Tibial artery (tissue), 4 donors: ENCODE results near the gene PI4KA.
"Not testable (repeated sequence)": the region's sequence is repeated elsewhere in the genome, so short reads cannot be mapped to it uniquely, and the experiment has no call there.

Experiments
- DNase-seq, 2 donors: peaks; one replicate each; pipeline ENCODE4 v3.0.0-alpha.2; 2019
- H3K27ac ChIP-seq, 2 donors: fragments of 200-600 bp; sonication (generic) in 1 of 2; 1 replicate in 1 of 2; 2 replicates in 1 of 2; pipeline ENCODE4 v1.5.1; 2018 to 2019; ENCODE audit warnings: mild to moderate bottlenecking in 1 of 2
- H3K27me3 ChIP-seq, 2 donors: fragments of 200-600 bp; sonication (generic) in 1 of 2; one replicate each; pipeline versions ENCODE4 v1.5.1 to v1.6.0; 2016 to 2019
- H3K36me3 ChIP-seq, 3 donors: fragments of 200-600 bp; sonication (generic) in 2 of 3; one replicate each; pipeline ENCODE4 v1.5.1; 2016 to 2019; ENCODE audit warnings: mild to moderate bottlenecking in 2 of 3
- H3K4me1 ChIP-seq, 4 donors: fragments of 200-600 bp; sonication (generic) in 2 of 4; 1 replicate in 3 of 4; 2 replicates in 1 of 4; pipeline ENCODE4 v1.5.1; 2016 to 2019
- H3K4me3 ChIP-seq, 2 donors: fragments of 200-600 bp; sonication (generic) in 1 of 2; 1 replicate in 1 of 2; 2 replicates in 1 of 2; pipeline ENCODE4 v1.5.1; 2018 to 2019; ENCODE audit warnings: mild to moderate bottlenecking in 2 of 2
- H3K9me3 ChIP-seq, 3 donors: fragments of 200-600 bp; sonication (generic) in 1 of 3; one replicate each; pipeline ENCODE4 v1.5.1; 2016 to 2019
- intact Hi-C: fragments of 100-400 bp; cut with DNase I; formaldehyde crosslinking; loops from one replicate; pipeline ENCODE4 v1.15.0; 2023; ENCODE audit warnings: low total_unique reads
- TF ChIP-seq, protein P1 (sequence below), 2 experiments: fragments of 200-600 bp in 1 of 2; fragments of 450-650 bp in 1 of 2; IDR thresholded peaks; one replicate each; pipeline ENCODE4 v1.5.1; 2017 to 2019; ENCODE audit warnings: antibody characterized with exemption in 2 of 2, mild to moderate bottlenecking in 1 of 2, moderate library complexity in 1 of 2

The PI4KA gene

GRCh38 chr22:20703816-20704609 lies 154.6 kb downstream of the PI4KA start:
- Histone ChIP-seq H3K4me1 (peaks cover 0 to 12% (median 8%) of the 10 kb centered on the region in 4 donors), H3K4me3 (peak overlapping the region; percentile 68 to 75)
- TF ChIP-seq, protein P1, sequence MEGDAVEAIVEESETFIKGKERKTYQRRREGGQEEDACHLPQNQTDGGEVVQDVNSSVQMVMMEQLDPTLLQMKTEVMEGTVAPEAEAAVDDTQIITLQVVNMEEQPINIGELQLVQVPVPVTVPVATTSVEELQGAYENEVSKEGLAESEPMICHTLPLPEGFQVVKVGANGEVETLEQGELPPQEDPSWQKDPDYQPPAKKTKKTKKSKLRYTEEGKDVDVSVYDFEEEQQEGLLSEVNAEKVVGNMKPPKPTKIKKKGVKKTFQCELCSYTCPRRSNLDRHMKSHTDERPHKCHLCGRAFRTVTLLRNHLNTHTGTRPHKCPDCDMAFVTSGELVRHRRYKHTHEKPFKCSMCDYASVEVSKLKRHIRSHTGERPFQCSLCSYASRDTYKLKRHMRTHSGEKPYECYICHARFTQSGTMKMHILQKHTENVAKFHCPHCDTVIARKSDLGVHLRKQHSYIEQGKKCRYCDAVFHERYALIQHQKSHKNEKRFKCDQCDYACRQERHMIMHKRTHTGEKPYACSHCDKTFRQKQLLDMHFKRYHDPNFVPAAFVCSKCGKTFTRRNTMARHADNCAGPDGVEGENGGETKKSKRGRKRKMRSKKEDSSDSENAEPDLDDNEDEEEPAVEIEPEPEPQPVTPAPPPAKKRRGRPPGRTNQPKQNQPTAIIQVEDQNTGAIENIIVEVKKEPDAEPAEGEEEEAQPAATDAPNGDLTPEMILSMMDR (IDR thresholded peaks at IDR 0.05), result peak in 1 of 2 experiments; percentile 10
- H3K36me3 ChIP-seq, intact Hi-C loops, H3K9me3 ChIP-seq, H3K27ac ChIP-seq, H3K27me3 ChIP-seq, DNase-seq: not testable (repeated sequence)

DNA sequence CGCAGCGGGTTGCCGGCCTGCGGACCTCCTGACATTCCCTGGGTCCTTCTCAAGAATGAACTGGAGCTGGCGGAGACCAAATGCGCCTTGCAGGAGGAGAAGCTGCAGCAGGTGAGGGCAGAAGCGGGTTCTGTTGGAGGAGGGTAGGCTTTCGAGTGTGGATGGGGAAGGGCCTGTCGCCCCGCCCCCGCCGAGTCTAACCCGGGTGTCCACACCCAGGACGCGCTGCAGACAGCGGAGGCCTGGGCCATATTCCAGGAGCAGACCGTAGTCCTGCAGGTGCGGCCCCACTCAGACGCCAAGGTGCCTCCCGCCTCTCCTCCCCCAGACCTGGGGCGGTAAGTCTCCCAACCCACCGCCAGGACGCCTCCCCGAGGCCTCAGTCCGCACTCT lies 155.2 kb downstream of the PI4KA start:
- peak; percentile 61 to 72 for DNase-seq
- H3K9me3 ChIP-seq, intact Hi-C loops, H3K27me3 ChIP-seq, H3K27ac ChIP-seq, H3K36me3 ChIP-seq: not testable (repeated sequence)
- Histone ChIP-seq H3K4me1 (peaks cover 0 to 12% (median 8%) of the 10 kb centered on the region in 4 donors), H3K4me3 (peak overlapping the region; percentile 68 to 75)

DNA sequence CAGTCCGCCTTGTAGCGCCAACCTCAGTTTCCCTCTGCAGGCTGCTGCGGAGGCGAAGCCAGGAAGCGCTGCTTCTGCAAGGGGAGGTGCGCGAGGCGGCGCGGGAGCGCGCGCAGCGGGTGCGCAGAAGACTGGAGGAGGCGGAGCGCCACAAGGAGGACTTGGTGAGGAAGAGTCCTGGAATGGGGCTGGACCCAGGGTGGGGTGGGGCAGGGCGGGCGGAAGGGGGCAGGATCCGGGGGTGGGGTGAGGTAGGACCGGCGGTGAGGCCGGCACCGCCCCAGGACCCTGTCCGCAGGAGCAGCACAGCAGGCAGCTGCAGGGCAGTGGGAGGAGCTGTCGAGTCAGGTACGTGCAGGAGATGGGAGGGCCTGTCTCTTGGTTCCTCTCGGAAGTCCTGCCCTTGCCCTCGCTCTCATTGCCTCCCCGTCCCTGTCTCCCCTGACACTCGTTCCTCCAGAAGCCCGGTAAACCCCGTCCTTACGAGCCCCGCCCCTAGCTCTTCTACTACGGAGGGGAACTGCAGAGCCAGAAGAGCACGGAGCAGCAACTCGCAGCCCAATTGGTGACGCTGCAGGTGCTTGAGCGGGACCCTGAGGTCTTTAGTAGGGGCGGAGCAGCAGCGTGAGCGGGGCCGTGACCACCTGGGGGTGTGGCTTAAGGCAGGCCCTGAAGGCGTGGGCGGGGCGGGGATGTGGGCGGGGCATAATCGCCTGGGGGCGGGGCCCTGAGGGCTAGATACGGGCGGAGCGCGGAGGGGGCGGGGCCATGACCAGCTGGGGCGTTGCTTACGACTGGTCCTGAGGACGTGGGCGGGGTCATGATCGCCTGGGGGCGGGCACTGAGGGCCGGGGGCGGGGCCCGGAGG lies 155.8 kb downstream of the PI4KA start:
- H3K36me3 ChIP-seq, intact Hi-C loops, H3K9me3 ChIP-seq, H3K27me3 ChIP-seq: not testable (repeated sequence)
- Histone ChIP-seq H3K4me1 (peaks cover 0 to 12% (median 8%) of the 10 kb centered on the region in 4 donors), H3K4me3 (peak overlapping the region; percentile 68 to 75), H3K27ac (peak overlapping the region; percentile 69 to 81)
- DNase-seq, result peak; percentile 95 to 97

- H3K27me3 ChIP-seq, DNase-seq, H3K9me3 ChIP-seq, H3K36me3 ChIP-seq, intact Hi-C loops: not testable (repeated sequence)
- Histone ChIP-seq H3K27ac (peak overlapping the region; percentile 69 to 81), H3K4me1 (peaks cover 0 to 12% (median 8%) of the 10 kb centered on the region in 4 donors), H3K4me3 (peak overlapping the region; percentile 68 to 75)
Measured at GRCh38 chr22:20702175-20702545, 156.5 kb downstream of the PI4KA start.

DNA sequence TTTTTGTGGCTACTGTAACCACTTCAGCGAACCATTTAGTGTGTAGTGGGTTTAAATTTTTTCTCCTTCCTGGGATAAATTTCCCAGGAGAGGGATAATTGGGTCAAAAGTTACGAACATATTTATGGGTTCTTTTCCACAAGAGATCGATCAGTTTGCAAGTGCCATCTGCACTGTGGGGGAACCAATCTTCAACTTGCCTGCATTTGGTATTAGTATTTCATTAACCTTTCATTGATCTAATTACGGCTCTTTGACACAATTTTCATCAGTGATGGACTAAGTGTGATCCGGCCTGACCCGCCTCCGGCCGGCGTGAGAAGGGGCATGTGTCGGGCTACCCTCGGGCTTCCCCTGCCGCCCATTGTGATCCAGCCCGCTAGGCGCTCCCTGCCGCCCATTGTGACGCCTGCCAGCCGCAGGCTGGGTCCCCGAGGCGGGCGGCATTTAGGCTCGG lies 156.9 kb downstream of the PI4KA start:
- H3K9me3 ChIP-seq, H3K27me3 ChIP-seq, H3K36me3 ChIP-seq, intact Hi-C loops, DNase-seq: not testable (repeated sequence)
- peak overlapping the region; percentile 69 to 81 for H3K27ac ChIP-seq
- H3K4me3 ChIP-seq, result peak overlapping the region; percentile 68 to 75
- H3K4me1 ChIP-seq, result peaks cover 0 to 12% (median 8%) of the 10 kb centered on the region in 4 donors

GRCh38 chr22:20700347-20700746 lies 158.3 kb downstream of the PI4KA start:
- intact Hi-C loops, H3K9me3 ChIP-seq, DNase-seq, H3K27me3 ChIP-seq, H3K4me3 ChIP-seq, H3K36me3 ChIP-seq, H3K27ac ChIP-seq: not testable (repeated sequence)
- peaks cover 0 to 12% (median 8%) of the 10 kb centered on the region in 4 donors for H3K4me1 ChIP-seq

GRCh38 chr22:20699856-20700255 lies 158.8 kb downstream of the PI4KA start:
- intact Hi-C loops, H3K27ac ChIP-seq, H3K9me3 ChIP-seq, H3K27me3 ChIP-seq, H3K36me3 ChIP-seq, DNase-seq, H3K4me3 ChIP-seq: not testable (repeated sequence)
- H3K4me1 ChIP-seq, result peaks cover 0 to 12% (median 8%) of the 10 kb centered on the region in 4 donors

- H3K36me3 ChIP-seq, H3K27me3 ChIP-seq, intact Hi-C loops, H3K4me3 ChIP-seq, H3K9me3 ChIP-seq, H3K4me1 ChIP-seq: not testable (repeated sequence)
- peak overlapping the region in 1 of 2 donors; percentile 58 for H3K27ac ChIP-seq
- peak in 1 of 2 donors; percentile 88 for DNase-seq
- TF ChIP-seq, protein P1 (IDR thresholded peaks at IDR 0.05), result peak in 1 of 2 experiments; percentile 27
Measured at GRCh38 chr22:20697481-20698113, 161.0 kb downstream of the PI4KA start.

GRCh38 chr22:20696056-20696455 lies 162.6 kb downstream of the PI4KA start:
- H3K4me1 ChIP-seq, H3K9me3 ChIP-seq, DNase-seq, H3K4me3 ChIP-seq, H3K27ac ChIP-seq, H3K27me3 ChIP-seq, H3K36me3 ChIP-seq, intact Hi-C loops: not testable (repeated sequence)

GRCh38 chr22:20695205-20695604 lies 163.4 kb downstream of the PI4KA start:
- intact Hi-C loops, DNase-seq, H3K27ac ChIP-seq, H3K9me3 ChIP-seq, H3K36me3 ChIP-seq, H3K27me3 ChIP-seq, H3K4me1 ChIP-seq, H3K4me3 ChIP-seq: not testable (repeated sequence)

GRCh38 chr22:20694256-20694655 lies 164.4 kb downstream of the PI4KA start:
- DNase-seq, H3K36me3 ChIP-seq, H3K27ac ChIP-seq, H3K4me1 ChIP-seq, H3K27me3 ChIP-seq, intact Hi-C loops, H3K4me3 ChIP-seq, H3K9me3 ChIP-seq: not testable (repeated sequence)
